Loucy (cell line): ENCODE measurements around the gene NOS1.

Source experiments
- H2AFZ ChIP-seq: fragments of 200-600 bp; sonication (generic); 2 replicates; pipeline ENCODE4 v1.6.0; 2016; ENCODE audit warnings: antibody characterized with exemption, mild to moderate bottlenecking, low read length, moderate library complexity
- H3F3A ChIP-seq: fragments of 200-600 bp; 2 replicates; pipeline ENCODE4 v1.6.0; 2016; ENCODE audit warnings: antibody characterized with exemption, low read depth, mild to moderate bottlenecking
- H3K27me3 ChIP-seq: fragments of 200-600 bp; sonication (generic); 2 replicates; pipeline ENCODE4 v1.6.1; 2014; ENCODE audit warnings: low read length, mild to moderate bottlenecking; ENCODE audit not compliant: insufficient read depth, poor library complexity, severe bottlenecking
- H3K36me3 ChIP-seq: fragments of 200-600 bp; sonication (generic); 2 replicates; pipeline ENCODE4 v1.6.1; 2016; ENCODE audit warnings: low read length; ENCODE audit not compliant: insufficient read depth
- H3K4me1 ChIP-seq: fragments of 200-600 bp; sonication (generic); 2 replicates; pipeline ENCODE4 v1.5.1; 2014; ENCODE audit warnings: low read length, mild to moderate bottlenecking; ENCODE audit not compliant: insufficient read depth, poor library complexity, severe bottlenecking
- H3K4me2 ChIP-seq: fragments of 200-600 bp; sonication (generic); 2 replicates; pipeline ENCODE4 v1.6.0; 2014; ENCODE audit warnings: antibody characterized with exemption, low read length, low read depth, mild to moderate bottlenecking; ENCODE audit not compliant: poor library complexity, severe bottlenecking
- H3K4me3 ChIP-seq: fragments of 200-600 bp; sonication (generic); 2 replicates; pipeline ENCODE4 v1.5.1; 2014; ENCODE audit warnings: low read length, mild to moderate bottlenecking, mixed read lengths; ENCODE audit not compliant: poor library complexity, severe bottlenecking
- H3K79me2 ChIP-seq: fragments of 200-600 bp; sonication (generic); 2 replicates; pipeline ENCODE4 v1.6.1; 2014; ENCODE audit warnings: low read length; ENCODE audit not compliant: insufficient read depth
- H3K9ac ChIP-seq: fragments of 200-600 bp; sonication (generic); 2 replicates; pipeline ENCODE4 v1.6.0; 2014; ENCODE audit warnings: mild to moderate bottlenecking, low read depth, low read length, moderate library complexity; ENCODE audit not compliant: poor library complexity, severe bottlenecking
- H3K9me2 ChIP-seq: fragments of 200-600 bp; sonication (generic); replicated peaks from 2 replicates; pipeline ENCODE4 v1.6.1; 2016; ENCODE audit warnings: low read depth, low read length, mixed read lengths
- H3K9me3 ChIP-seq: fragments of 200-600 bp; sonication (generic); 2 replicates; pipeline ENCODE4 v1.6.1; 2014; ENCODE audit warnings: mild to moderate bottlenecking, antibody characterized with exemption, low read length, low read depth; ENCODE audit not compliant: insufficient read depth
- H4K20me1 ChIP-seq: fragments of 200-600 bp; sonication (generic); 2 replicates; pipeline ENCODE4 v1.6.0; 2014; ENCODE audit warnings: antibody characterized with exemption, low read length, mild to moderate bottlenecking; ENCODE audit not compliant: insufficient read depth, poor library complexity, severe bottlenecking
- EZH2phosphoT487 ChIP-seq: fragments of 200-600 bp; IDR thresholded peaks from 2 replicates; pipeline ENCODE4 v1.6.1; 2018; ENCODE audit warnings: antibody characterized with exemption, mild to moderate bottlenecking, moderate library complexity, borderline replicate concordance
- TF ChIP-seq, protein P1 (sequence below): fragments of 200-600 bp; sonication (generic); conservative IDR thresholded peaks from 2 replicates; pipeline ENCODE4 v1.5.1; 2014; ENCODE audit warnings: mild to moderate bottlenecking, antibody characterized with exemption, low read length

The NOS1 gene

DNA sequence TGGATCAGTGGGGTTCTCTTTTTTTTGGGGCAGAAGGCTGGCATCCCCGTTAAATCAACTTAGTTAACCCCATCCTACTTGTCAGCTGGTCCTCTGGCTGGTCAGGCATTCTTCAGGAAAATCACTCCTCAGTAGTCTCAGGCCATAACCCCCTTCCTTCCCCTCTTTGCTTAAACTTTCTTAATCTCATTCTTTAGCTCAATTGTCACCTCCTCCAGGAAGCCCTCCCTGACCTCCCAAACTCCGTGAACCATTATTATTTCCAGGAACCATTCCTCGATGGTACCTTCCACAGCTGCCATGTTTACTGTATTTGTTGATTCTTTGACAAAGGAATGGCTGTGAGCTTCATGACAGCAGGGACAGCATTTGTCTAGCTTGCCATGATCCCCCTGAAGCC, 98.7 kb downstream of the NOS1 start:
- H3K4me2 ChIP-seq, result no peak overlapping the region
- H3K79me2 ChIP-seq, result no peaks in the 10 kb centered on the region
- no peaks in the 10 kb centered on the region for H3K9me2 ChIP-seq
- no peaks in the 10 kb centered on the region for H3K27me3 ChIP-seq
- H3K36me3 ChIP-seq, result no peaks in the 10 kb centered on the region
- H3F3A ChIP-seq, result no peaks in the 10 kb centered on the region
- no peaks in the 10 kb centered on the region for H3K4me1 ChIP-seq
- no peaks in the 10 kb centered on the region for H4K20me1 ChIP-seq
- no peaks in the 10 kb centered on the region for H3K9me3 ChIP-seq
- H2AFZ ChIP-seq, result no peak overlapping the region
- TF ChIP-seq EZH2phosphoT487, result no peak
- TF ChIP-seq, protein P1, sequence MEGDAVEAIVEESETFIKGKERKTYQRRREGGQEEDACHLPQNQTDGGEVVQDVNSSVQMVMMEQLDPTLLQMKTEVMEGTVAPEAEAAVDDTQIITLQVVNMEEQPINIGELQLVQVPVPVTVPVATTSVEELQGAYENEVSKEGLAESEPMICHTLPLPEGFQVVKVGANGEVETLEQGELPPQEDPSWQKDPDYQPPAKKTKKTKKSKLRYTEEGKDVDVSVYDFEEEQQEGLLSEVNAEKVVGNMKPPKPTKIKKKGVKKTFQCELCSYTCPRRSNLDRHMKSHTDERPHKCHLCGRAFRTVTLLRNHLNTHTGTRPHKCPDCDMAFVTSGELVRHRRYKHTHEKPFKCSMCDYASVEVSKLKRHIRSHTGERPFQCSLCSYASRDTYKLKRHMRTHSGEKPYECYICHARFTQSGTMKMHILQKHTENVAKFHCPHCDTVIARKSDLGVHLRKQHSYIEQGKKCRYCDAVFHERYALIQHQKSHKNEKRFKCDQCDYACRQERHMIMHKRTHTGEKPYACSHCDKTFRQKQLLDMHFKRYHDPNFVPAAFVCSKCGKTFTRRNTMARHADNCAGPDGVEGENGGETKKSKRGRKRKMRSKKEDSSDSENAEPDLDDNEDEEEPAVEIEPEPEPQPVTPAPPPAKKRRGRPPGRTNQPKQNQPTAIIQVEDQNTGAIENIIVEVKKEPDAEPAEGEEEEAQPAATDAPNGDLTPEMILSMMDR, result no peak
- no peak overlapping the region for H3K4me3 ChIP-seq
- H3K9ac ChIP-seq, result no peak overlapping the region

DNA sequence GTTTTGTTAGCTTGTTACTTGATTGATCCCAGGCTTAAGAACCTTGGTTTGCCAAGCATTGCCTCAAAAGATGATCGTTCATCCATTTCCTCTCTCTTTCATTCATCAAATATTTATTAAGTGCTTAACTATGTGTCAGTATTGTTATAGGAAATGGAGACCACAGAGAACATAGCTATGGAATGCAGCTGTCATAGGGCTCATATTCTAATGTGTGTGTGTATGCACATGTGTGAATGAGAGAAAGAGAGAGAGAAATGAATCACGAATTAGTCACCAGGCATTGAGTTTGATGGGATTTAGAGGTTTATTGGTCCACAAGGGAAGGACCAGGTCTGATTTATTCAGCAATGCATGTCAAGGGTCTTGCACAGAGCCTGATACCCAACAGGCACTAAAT, 100.2 kb downstream of the NOS1 start:
- H3K9ac ChIP-seq, result no peak overlapping the region
- no peaks in the 10 kb centered on the region for H3K79me2 ChIP-seq
- no peaks in the 10 kb centered on the region for H3K4me1 ChIP-seq
- no peak overlapping the region for H3K4me3 ChIP-seq
- H3F3A ChIP-seq, result no peaks in the 10 kb centered on the region
- no peak for TF ChIP-seq EZH2phosphoT487
- TF ChIP-seq, protein P1, result no peak
- H3K4me2 ChIP-seq, result no peak overlapping the region
- no peaks in the 10 kb centered on the region for H3K27me3 ChIP-seq
- H3K9me3 ChIP-seq, result no peaks in the 10 kb centered on the region
- H4K20me1 ChIP-seq, result no peaks in the 10 kb centered on the region
- H2AFZ ChIP-seq, result no peak overlapping the region
- H3K9me2 ChIP-seq, result no peaks in the 10 kb centered on the region
- H3K36me3 ChIP-seq, result no peaks in the 10 kb centered on the region

DNA sequence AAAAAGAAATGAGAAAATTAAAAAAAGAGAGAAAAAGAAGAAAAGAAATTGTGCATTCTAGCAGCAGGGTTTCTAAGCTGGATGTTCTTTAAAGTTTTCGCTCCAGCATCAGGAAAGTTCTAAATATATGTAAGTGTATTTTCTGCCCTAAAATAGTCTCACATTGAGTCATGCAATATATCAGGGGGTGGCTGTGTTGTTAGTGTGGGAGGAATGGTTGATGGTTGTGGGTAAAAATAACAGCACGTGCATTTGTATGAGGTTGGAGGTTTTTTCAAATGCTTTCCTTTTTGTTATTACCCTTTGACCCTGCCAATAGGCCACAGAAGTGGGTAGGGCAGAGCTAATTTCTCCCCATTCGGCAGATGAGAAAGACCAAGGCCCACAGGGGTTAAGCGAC, 106.0 kb downstream of the NOS1 start:
- no peaks in the 10 kb centered on the region for H3K4me1 ChIP-seq
- H3K36me3 ChIP-seq, result no peaks in the 10 kb centered on the region
- H3K4me3 ChIP-seq, result no peak overlapping the region
- H3F3A ChIP-seq, result no peaks in the 10 kb centered on the region
- no peak overlapping the region for H2AFZ ChIP-seq
- no peaks in the 10 kb centered on the region for H3K9me3 ChIP-seq
- no peak overlapping the region for H3K9ac ChIP-seq
- H3K9me2 ChIP-seq, result no peaks in the 10 kb centered on the region
- no peaks in the 10 kb centered on the region for H4K20me1 ChIP-seq
- H3K79me2 ChIP-seq, result no peaks in the 10 kb centered on the region
- TF ChIP-seq, protein P1, result no peak
- TF ChIP-seq EZH2phosphoT487, result no peak
- no peak overlapping the region for H3K4me2 ChIP-seq
- H3K27me3 ChIP-seq, result no peaks in the 10 kb centered on the region
